Activated effector memory CD4-positive, alpha-beta T cell treated with anti-CD3 and anti-CD28 coated beads, Interleukin-2, amount 50 U/mL, for 16 hours (primary cell): ENCODE results near the gene ARHGEF37.

Source experiments
- DNase-seq: peaks from one replicate; pipeline ENCODE4 v3.0.0-alpha.2; 2020

Gene ARHGEF37

DNA sequence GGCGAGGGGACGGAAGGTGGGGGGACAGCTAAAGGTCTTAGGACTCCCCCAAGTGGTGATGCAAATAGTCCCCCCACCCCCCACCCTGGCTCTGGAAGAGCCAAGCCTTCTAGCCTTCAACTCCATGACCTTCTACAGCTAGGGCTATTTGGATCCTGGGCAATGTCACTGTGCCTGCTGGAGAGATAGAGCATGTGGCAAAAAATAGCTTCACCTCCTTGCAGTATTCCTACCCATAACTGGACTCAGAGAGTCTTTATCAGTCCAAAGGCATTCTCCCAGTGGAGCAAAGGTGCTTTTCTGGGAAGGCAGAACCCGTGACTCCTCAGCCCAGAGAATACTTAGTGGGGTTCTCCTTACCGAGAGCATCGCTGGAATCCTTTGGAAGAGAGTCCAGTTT is 100.0 kb downstream of the ARHGEF37 start:
- no peak for DNase-seq

DNA sequence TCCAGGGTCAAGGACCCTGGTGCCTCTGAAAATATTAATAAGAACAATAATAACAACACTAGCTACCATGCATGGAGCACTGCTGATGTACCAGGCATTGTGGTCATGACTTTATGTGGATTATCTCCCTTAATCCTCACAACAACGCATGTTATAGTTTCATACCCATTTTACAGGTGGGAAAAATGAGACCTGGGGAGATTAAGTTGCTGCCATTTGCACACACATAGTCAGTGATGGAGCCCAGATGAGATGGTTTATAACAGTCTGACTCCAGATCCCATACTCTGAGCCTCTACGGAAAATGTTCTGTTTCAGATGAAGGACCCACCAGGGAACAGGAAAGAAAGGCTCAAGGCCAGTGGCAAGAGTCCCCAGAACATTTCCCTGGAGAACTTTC is 100.6 kb downstream of the ARHGEF37 start:
- no peak for DNase-seq

DNA sequence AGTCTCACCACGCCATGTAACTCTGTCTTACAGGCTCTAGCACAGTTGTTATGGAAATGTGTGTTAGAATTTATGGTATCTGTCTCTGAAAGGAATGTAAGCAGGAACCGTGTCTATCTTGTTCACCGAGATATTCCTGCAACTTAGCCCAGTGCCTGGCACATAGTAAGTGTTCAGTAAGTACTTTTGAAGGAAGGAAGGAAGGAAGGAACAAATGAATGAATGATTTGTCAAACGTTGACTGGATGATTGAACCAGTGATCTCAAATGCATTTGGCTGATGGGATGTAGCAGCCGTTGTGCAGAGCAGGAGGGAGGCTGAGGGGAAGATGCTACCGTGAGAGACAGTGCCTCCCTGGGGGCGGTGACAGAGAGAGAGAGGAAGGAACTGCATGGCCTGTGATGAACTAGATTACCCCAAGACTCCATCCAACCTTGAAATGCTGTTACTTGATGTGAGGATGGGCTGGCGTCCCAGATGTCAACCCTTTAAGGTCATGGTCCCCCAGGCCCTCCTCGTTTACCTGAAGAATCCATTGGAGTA is 101.3 kb downstream of the ARHGEF37 start:
- no peak for DNase-seq

DNA sequence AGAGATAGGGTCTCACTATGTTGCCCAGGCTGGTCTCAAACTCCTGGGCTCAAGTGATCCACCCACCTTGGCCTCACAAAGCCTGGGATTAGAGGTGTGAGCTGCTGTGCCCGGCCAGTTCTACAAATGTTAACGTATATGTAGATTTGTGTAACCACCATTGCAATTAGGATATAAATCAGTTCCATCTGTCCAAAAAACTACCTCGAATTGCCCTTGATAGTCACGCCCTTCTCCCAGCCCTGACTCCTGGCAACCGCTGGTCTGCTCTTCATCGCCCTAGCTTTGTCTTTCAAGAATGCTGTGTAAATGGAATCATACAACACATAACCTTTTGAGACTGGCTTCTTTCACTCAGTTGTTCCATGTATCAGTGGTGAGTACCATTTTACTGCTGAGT is 102.7 kb downstream of the ARHGEF37 start:
- DNase-seq: no peak

DNA sequence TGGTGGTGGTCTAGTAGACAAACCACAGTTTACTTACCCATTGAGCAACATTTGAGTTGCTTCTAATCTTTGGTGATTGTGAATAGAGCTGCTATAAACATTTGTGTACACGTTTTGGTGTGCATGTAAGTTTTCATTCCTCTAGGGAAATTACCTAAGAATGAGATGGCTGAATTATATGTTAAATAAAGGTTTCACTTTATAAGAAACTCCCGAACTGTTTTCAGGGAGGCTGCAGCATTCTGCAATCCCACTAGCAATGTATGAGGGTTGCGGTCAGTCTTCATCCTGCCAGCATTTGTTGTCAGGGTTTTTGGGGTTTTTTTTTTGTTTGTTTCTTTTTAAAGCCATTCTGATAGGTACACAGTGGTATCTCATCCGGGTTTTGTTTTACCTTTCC is 103.1 kb downstream of the ARHGEF37 start:
- DNase-seq: no peak
